T-helper 1 cell (primary cell): ENCODE data around the gene KIF16B.

Source experiments
- DNase-seq, 5 donors: peaks; one replicate each; pipeline ENCODE4 v3.0.0-alpha.2; 2012 to 2020

KIF16B gene

DNA sequence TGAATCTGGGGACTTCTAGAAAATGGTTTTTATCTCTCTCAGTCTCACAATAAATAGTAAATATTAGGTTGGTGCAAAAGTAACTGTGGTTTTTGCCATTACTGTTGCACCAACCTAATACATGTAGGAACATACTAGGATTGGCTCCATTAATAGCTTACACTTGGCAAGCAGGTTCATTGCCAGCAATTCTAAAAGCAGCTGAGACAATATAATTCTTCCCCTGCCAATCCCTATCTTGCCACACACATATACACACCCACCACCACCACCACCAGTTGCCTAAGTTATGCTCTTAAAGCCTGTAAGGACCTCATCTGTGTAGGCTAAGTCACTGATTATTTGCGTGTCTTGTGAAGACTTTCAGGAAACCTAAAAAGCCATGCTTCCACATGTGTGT lies 145.1 kb downstream of the KIF16B start:
- DNase-seq: no peak

DNA sequence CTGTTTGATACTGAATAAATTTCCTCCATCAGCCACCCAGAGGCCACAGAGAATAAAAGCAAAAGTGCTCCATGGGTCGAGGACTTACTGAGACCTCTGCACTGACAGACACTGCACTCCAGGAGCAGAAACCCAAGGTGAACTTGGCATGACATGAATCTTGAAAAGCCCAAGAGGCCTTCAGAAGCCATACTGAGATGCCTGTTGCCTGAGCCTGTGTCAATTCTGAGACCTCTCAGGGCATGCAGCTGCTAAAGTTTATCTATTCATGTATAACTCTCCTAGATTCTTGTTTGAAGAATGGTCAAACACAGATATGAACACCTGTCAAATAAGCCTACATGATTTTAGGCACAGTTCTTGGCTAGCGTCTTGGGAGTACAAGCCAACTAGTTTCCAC lies 145.7 kb downstream of the KIF16B start:
- DNase-seq: no peak

DNA sequence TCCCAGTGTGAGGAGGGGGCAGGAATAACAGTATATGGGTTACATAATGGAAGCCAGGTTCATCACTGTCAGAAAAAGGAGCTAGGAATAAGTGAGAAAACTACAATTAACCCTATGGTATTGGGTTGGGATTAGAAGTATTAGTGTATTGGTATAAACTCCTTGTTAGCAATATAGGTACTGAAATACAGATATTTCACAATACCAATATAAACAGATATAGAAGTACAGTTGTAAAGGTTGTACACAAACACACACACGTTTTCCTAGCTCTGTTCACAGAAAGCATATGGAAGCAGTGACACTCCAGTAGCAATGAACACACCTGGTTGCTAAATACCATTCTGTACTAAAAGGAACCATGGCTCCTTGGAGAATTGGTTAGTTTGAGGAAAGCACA lies 148.5 kb downstream of the KIF16B start:
- DNase-seq: no peak

DNA sequence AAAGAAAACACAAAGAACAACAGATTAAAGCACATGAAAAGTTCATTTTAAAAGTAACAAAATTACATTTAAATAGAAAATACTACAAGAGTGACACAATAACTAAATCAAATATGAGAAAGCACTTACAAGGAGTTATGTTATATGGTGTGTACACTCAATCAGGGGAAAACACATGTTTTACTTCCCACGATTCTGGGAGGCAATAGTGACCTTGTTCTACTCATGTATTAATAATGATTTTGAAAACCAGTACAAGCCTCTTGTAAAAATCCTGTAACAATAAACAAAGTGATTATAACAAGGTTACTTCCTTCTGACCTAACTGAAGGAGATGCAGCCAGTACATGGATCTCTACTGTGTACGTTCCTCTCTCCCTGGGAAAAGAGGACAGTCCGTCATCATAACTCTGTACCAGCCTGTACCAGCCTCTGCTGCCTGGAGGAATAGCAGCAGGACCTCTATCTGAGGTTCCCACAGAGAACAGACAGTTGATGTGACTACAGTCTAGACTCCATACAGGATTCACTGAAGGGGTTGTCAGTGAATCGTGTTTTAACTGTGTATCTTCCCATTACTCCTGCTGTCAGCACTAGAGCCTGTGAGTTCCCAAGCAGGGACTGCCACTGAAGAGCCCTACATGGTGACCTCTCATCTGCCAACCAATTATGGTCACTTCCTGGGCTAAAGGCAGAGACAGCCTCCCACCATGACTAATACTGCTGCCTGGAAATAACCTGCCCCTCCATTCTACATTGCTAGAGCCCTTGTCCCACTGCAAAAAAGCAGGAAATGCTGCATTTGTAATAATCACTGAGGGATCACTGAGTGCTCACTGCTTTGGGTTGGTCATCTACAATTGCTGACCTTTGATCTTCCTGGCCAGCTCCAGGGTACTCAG lies 149.7 kb downstream of the KIF16B start:
- DNase-seq: no peak

DNA sequence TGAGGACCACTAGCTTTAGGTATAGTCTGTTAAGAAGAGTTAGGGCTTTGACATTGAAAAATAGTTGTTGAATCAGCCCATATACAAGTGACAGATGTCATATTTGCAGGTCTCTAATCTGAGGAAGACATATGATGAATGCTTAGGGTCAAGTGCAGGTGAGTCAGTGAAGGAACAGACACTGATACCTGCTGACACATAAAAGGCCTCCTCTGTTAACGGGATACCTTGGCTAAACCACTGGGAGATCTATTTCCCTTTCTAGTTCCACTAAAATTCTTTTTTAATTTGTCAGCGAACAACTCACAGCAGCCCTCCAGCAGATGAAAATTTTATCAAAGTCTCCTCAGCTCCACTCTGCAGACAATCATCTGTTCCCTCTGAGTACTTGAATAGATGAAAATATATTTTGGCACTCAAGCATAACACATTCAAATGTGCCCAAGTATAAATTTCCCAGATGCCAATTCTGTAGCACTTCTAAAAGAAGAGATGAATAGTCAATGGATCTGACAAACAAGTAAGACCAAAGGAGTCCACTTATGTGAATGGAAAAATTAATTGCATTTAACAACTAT lies 154.0 kb downstream of the KIF16B start:
- no peak for DNase-seq

DNA sequence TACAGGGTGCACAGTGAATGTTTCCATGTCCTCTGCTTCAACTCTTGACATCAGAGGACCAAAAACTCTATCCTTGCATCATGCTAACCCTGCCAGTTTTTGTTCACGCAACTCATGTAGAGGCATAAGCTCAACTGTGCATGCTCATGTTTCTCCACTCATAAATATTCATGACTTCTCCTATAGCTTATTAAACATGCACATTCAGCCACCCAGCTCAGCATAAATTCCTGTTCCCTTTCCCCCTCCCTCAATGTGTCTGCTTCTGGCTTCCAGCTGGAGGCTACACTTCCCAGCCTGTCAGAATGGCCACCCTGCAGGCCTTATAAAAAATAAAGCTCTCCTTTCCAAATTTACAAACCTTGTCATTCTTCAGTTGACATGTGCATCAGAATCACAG lies 154.6 kb downstream of the KIF16B start:
- no peak for DNase-seq

DNA sequence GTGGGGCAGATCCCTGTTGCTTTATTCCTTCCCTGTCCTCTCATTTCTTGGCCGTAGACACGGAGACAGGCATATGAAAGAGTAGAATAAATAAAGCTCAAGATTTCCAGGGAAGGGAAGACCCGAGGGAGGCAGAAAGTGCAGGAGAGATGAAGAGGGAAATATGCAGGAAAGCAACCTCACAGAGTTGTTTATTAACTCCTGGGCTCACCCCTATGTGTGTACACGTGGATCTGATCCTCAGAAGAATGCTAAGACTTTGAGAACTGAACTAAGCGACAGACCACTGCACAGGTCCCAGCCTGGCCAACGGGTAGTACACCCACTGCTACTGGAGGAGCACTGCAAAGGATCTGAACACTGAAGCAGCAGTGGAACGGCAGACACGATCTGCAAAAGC lies 156.2 kb downstream of the KIF16B start:
- no peak for DNase-seq

DNA sequence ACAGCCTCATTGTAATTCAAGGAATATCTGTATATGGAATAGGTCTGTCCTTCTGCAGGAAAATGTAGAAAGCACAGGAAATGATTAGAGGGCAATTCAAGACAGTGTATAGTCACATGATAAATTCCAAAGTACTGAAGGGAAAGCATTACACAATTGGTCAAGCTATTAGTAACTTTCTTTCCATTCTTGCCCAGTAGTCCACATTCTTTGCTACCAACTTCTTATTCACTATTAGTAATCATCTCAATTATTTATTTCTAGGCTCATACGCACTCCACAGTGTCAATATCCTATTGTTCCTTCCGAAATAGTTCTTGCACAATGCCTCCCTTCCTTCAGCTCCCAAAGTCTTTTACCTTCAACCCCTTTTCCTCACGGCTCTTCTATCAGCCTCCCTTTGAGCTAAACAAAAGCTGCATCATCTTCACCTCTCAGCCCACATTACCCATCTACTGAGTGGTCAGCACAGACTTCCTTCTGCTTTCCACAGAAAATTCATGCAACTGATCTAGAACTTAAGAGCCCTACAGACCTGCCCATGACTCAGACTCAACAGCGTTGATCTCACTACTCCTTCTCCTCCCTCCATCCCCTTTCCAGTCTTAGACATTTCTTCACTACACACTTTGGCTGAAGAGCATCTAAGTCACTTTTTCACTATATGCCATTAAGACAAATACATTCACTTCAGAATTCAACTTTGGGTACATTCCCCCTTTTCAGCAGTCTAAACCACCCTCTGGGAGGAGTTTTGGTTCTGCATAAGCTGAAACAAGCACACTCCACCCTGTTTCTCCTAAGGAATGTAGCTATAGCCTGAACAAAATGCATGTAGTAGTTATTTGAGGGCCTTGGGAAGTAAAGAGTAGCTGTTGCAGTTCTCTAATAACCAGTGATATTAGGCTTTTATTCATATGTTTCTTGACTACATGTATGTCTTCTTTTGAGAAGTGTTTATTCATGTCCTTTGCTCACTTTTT lies 157.9 kb downstream of the KIF16B start:
- no peak for DNase-seq

DNA sequence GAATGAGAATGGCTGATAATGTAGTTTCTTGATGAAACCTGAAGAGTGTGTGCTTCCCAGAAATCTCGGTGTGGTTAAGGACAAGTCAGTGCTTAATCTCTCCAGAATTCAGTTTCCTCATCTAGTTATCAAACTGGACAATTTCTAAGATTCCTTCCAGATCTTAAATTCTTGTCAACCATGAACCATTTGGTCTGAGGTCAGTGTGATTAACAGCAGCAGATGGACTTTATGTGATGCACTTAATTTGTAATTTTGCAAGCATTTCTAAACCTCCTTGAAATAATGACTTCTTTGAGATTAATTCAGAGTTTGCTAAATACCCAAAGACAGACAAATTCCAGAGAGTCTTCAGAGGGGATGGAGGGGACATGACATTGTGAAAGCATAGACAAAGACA lies 160.3 kb downstream of the KIF16B start:
- no peak for DNase-seq

DNA sequence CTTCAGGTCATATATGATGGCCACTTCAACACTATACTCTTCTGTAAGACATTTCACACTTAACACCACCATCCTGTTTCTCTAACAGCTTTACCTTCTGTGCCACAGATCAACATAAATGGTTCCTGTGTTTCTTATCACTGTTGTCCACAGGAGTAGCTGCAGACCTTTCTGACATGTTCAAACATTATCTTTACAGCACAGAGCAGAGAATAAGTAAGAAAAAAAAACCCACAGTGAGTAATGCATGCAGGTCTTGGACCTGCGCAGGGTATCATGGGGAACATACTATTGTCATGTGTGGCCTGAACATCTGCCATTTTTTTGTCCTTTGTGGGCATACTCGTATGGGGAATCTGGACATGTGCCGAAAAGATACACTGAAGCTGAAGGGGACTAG lies 161.9 kb downstream of the KIF16B start:
- no peak for DNase-seq

DNA sequence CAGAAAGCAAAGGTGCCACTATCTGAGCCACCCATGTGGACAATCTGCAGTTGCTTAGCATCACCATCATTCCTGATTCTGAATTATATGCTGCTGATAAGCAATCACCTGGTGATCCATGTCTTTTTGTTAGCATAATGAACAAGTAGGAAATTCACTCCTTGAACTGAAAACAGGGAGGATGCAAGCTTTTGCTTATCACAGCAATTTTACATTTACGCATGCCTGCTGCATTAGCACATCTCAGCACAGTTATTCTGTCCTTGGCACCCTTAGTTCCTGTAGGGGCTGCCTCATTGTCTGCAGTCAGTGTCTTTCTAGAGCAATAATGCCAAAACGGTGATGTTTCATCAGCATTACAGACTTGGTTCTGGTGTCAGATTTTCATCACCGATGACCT lies 162.6 kb downstream of the KIF16B start:
- DNase-seq: no peak

DNA sequence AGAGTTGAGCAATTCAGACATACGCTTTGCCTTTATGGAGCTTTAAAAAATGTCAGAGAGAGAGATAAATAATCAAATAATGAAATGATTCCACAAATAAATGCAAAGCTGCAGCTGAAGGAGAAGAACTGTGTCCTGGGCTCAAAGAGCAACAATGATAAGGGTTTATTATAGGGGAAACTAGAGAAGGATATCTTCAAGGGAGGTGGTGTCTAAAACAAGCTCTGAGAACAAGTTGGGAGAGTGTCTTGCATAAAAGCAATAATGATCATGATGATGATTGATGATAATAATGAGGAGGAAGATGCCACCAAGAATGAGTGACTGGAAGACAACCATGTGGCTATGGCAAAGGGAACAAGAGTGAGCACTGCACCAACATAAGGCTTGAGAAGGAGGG lies 164.3 kb downstream of the KIF16B start:
- no peak for DNase-seq

DNA sequence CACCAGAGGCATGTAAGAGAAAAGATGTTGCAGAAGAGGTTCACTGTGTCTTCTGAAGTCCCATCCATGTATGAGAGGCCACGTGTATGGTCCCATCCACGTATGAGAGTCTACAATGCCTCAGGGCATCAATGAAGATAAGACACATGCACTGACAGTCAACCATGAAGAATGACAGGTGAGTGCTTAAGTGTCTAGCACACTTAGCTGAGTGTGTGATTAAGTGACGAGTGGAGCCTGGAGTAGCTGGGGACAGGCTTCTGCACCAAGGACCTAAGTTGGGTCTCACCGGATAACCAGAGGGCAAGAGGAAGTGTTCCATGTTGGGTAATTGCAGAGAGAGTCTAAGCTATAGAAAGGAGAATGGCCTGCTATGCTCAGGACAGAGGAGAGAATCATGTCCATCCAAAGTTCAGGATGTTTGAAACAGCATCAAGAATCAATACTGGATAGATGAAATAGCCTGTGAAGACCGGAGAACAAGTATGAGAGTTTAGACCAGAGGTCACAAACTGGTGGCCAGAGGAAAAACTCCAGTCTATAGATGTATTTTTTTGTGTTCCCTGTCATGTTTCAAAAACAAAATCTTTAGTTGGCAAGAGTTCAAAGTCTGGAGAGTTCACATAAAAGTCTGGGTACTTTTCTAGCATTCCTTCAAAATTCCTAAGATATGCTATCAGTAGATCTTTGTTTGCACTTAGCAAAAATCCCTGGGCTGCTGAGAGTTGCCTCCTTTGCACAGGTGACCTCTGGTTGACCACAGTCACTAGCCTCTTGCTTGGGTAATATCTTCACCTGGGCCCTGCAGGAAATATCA lies 165.8 kb downstream of the KIF16B start:
- no peak for DNase-seq

DNA sequence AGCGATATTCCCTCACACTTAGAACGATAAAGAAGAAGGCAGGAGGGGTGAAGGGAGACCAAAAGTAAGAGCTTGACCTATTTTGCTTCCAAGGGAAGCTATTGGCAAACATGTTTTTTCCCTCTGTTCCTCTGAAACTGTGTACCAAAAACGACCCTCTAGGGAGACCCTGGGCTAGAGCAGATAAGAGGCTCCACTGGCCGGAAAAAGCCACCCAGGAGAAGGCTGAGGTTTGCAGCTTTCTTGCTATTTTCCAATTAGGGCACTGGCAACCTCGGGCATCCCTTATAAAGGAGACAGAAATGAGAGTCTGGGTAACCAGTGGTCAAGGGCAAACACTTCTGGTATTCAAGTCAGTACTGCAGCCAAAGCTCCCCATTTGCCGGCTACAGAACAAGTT lies 168.0 kb downstream of the KIF16B start:
- DNase-seq: no peak

DNA sequence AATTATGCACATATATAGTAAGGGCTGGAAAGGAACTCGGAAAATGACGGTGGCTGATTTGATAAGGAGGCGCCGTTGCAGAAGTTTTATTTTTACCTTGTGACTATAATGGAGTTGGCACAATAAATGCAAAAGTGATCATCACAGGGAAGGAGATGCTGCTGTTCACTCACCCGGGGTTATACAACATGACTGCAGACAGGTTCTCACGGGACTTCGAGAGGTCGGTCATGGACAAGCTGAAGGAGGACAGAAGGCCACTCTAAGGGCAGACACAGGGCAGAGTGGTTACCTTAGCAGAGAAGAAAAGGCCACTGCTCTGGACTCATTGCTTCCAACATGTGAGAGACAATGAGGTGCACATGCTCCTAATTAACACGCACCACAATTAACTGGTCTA lies 168.6 kb downstream of the KIF16B start:
- DNase-seq: no peak

DNA sequence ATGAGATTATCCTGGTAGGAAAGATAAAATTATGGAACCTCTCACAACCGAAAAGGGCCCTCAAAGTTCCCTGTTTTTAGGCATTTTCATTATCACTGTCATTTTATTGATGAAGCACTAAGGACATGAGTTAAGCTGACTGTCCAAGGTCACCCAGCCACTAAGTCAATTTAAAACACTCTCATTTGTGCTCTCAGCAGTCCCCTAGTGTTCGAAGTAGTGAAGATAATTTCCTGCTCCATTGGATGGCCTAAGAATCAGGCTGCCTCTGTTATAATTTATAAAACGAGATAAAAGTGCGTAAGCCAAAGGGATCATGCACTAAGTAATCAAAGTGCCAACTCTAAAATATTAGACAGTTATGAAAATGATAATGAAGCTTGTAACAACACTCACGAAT lies 169.1 kb downstream of the KIF16B start:
- DNase-seq: no peak

DNA sequence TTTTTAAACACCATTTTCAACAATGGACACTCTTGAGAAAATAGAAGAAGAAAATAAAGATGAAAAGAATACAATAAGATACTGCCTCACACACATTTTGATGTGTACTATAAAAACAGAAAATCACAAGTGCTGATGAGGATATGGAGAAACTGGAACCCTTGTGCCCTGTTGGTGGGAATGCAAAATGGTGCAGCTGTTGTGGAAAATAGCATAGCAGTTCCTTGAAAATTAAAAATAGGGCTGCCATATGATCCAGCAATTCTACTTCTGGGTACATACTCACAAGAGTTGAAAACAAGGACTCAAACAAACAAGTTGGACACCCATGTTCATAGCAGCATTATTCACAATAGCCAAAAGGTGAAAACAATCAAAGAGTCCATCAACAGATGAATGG lies 173.0 kb downstream of the KIF16B start:
- DNase-seq: no peak

DNA sequence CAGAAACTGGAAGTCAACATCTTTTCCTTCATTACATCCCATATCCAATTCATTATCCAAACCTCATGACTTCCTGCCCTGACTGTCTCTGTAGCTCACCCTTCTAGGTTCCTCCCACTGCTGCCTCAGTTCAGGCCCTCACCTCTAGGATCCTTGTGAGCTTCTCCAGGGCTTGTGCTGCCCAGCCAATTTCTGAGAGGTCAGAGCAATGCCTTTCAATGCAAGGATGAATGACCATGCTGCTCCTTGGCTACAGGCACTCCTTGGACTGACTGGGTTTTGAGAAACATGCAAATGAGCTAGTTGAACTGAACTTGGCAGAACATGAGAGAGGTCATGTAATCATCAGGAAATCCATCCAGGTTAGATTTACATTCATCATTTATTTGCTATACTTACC lies 173.4 kb downstream of the KIF16B start:
- DNase-seq: no peak

DNA sequence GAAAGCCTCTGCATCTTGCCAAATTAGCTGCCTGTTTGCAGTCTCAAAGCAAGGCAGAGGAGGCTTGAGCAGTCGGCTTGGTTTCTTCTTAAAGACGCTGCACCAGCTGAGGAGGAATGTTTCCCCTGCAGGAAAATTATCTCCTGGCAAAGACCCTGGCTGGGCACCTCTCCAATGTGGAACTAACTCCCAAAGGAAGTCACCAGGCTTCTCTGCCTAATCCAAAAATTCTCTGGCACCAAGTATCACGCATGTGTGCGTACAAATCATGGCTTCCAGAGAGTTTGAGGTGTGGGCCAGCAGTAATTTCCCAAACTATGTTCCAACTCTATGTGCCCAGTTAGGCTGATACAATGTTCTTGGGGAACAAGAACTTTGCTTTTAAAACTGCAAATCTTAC lies 176.2 kb downstream of the KIF16B start:
- no peak for DNase-seq

DNA sequence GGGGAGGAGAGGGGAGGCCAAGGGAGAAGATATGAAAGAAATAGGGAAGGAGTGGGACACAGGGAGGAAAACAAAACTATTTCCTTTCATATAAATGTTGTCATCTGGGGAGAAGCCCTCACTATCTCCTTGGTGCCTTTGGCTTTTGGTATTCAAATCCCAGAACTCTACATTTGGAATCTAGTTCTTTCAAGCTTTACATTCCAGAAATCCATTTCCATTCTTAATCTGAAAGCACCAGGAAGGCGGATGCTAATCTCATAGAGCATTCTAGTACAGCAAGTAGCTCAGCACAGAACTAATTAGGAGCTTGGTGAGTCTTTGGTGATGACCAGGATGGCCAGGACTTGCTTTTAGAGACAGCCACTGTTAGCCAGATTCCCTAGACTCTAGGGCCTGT lies 177.9 kb downstream of the KIF16B start:
- no peak for DNase-seq

DNA sequence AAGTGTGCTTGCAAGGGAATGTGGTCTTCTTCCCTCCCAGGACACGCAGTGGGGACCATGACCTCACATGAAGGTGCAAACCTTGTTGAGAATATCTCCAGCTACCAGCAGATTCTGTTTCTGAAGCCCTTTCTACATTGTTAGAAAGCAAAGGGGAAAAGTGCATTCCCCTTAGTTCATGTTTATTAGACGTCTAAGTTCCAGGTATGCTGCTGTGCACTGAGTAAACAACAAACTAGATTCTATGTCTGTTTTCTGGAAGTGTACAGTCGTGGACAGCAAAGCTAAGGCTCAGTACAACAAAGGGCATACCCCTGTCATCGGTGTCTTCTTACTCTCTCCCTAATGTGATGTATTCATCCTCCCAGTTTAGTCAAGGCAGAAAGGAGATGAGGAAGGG lies 178.5 kb downstream of the KIF16B start:
- DNase-seq: no peak

DNA sequence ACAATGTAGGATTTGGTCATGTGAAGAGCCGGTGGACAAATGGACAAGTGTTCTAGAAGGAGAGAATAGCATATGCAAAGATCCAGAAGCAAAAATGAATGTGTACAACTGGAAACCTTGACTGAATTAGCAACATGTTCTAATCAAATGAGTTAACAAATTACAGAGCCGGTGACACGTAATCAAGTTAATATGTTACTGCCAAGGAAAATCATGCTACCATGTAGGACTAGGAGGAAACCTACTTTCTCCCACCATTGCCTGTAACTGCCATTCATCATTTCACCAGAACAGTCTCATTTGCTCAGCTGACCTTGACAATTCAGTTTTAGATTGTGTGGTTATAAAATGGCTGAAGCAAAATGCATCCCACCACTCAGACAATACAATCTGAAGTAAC lies 179.4 kb downstream of the KIF16B start:
- DNase-seq: no peak

DNA sequence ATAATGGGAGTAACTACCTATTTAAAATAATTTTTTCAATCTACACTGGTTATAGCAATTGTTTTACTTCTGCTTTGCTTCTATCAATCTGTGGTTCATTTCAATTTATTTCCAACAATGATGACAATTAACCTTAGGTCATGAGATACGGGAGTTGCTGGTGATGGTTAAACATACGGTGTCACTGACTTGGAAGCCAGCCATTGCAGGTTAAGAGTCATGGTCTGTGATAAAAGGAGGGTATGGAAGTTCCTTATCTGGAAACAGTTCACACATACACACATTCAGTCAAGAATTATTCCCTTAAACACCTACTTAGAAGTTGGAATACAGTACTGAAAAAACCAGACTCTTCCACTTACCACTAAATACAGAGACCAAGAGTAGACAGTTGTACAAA lies 180.0 kb downstream of the KIF16B start:
- no peak for DNase-seq
